GM11168 (cell line): ENCODE results near the gene TNS3.
"Not testable (repeated sequence)": the region's sequence is repeated elsewhere in the genome, so short reads cannot be mapped to it uniquely, and the experiment has no call there.

Experiments used
- in situ Hi-C: fragments of 300-500 bp; cut with MboI; formaldehyde crosslinking; loops from one replicate; pipeline ENCODE4 v1.12.0; 2022; ENCODE audit warnings: low sequenced_read_pairs; ENCODE audit not compliant: unreplicated experiment

Gene TNS3

GRCh38 chr7:47581804-47582763, at the start of gene TNS3:
Gene TNS3 (minus strand): TSS chr7:47582111. CDS start chr7:47439636, 142,475 bp downstream.
- in situ Hi-C loops, result no loop called here

DNA sequence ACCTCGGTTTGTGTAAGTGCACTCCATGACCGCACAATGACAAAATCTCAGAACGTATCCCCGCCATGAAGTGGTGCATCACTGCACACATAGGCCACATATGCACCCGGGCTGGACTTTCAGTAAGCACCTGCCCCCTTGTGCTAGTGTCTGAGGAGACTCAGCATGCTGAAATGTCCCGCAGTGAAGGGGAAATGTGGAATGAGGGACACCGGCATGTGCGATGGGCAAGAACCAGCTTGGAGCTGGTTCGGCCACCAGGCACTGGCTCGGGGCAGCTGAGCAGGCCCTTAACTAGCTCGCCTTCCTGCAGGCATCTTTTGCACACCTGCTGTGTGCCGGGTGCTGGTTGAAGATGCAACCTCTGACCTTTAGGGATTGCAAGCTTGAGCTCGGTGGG, 49.8 kb upstream of the TNS3 start:
- in situ Hi-C loops, result no loop called here

GRCh38 chr7:47627580-47628283, 45.8 kb upstream of the TNS3 start:
- in situ Hi-C loops, result no loop called here

- in situ Hi-C loops, result no loop called here
Measured at GRCh38 chr7:47625861-47626715, 44.2 kb upstream of the TNS3 start.

DNA sequence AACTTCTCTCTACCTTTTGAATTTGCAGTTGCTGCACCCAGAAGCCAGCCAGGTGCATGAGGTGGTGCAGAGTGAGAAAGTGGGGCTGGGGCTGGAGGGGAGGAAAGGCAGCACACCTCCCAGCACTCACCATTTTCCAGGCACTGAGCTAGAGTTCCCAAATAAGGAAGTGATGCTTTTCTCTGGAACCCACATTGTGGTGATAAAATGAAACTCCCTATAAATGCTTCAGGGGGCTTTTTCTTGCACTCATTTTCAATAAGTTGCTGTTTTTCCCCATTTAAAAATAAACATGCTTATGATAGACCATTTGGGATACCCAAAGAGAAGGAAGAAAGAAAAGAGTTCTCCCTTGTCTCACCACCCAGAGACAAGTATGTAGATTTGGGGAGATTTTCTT, 42.8 kb upstream of the TNS3 start:
- in situ Hi-C loops, result no loop called here

- in situ Hi-C loops, result no loop called here
Measured at GRCh38 chr7:47622946-47623640, 41.2 kb upstream of the TNS3 start.

- in situ Hi-C loops, result no loop called here
Measured at GRCh38 chr7:47622586-47622945, 40.7 kb upstream of the TNS3 start.

DNA sequence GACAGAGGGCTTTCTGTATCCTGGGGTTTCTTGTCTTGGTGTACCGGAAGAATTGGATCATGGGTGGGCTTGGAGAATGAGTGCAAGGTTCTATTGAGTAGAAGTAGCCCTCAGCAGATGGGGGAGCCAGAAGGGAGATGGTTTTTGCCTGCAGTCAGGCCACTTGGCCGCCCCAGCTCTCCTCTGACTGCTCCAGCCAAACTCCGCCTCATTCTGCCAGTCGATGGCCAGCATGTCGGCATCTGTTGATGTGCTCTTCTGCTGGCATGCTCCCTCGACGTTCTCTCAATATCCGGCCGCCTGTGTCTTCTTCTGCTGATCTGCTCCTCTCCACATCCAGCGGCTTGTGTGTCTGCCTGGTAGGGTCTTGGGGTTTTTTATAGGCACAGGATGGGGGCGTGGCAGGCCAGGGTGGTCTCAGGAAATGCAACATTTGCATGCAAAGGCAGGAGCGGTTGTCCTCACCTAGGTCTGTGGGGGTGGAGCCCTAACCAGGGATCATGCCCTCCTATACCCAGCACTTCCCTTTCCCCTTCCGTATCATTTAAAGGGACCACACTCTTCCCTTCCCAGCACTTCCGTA, 40.2 kb upstream of the TNS3 start:
- in situ Hi-C loops, result no loop called here

- in situ Hi-C loops, result no loop called here
Measured at GRCh38 chr7:47621347-47621746, 39.4 kb upstream of the TNS3 start.

- in situ Hi-C loops, result no loop called here
Measured at GRCh38 chr7:47619806-47620205, 37.9 kb upstream of the TNS3 start.

DNA sequence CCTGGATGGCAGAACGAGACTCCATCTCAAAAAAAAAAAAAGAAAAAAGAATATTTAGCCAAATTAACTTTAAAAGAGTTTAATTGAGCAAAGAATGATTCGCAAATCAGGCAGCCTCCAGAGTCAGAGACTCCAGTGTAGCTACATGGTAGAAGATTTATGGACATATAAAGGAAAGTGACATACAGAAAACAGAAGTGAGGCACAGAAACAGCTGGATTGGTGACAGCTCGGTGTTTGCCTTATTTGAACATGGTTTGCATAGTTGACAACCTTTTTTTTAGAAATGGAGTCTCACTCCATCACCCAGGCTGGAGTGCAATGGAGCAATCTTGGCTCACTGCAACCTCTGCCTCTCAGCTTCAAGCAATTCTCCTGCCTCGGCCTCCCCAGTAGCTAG, 35.2 kb upstream of the TNS3 start:
- in situ Hi-C loops, result no loop called here

GRCh38 chr7:47614450-47614849, 32.5 kb upstream of the TNS3 start:
- in situ Hi-C loops, result no loop called here

GRCh38 chr7:47611045-47611511, 29.2 kb upstream of the TNS3 start:
- in situ Hi-C loops, result no loop called here

- in situ Hi-C loops, result no loop called here
Measured at GRCh38 chr7:47610506-47611044, 28.7 kb upstream of the TNS3 start.

DNA sequence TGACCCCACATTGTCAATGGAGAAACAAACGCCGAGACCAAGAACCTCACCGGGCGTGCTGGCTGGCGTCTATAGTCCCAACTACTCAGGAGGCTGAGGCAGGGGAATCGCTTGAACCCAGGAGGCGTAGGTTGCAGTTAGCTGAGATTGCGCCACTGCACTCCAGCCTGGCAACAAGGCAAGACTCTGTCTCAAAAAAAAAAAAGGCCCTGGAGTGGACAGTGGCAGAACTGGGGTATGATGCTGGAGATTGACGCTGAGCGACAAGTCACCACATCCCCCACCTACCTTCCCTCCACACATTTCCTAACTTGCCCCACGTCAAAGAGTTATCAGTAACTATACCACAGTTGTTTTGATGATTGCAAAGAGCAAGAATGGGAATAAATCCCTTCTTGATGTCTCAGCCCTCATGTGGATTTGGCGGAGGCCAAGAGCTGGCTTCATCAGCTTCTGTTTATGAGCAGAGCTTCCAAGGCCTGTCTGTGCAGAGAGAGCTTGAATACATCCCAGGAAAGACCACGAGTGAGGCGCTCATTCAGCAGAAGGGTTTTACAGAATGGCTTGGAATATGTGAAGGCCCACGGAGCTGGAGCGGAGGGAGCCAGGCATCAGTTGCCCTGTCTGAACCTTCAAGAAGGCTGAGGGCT, 28.0 kb upstream of the TNS3 start:
- in situ Hi-C loops, result no loop called here

DNA sequence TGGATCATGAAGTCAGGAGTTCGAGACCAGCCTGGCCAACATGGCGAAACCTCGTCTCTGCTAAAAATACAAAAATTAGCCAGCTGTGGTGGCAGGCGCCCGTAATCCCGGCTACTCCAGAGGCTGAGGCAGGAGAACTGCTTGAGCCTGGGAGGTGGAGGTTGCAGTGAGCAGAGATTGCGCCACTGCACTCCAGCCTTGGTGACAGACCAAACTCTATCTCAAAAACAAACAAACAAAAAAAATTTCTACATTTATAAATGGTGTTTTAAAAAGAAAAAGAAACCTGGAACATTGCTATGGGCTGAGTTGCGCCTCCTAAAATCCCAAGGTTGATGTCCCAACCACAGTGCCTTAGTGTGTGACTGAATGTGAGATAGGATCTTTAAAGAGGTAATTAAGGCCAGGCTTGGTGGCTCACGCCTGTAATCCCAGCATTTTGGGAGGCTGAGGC, 24.7 kb upstream of the TNS3 start:
- in situ Hi-C loops, result not testable (repeated sequence)

GRCh38 chr7:47605816-47606575, 24.1 kb upstream of the TNS3 start:
- in situ Hi-C loops, result no loop called here

- in situ Hi-C loops, result no loop called here
Measured at GRCh38 chr7:47604496-47604890, 22.6 kb upstream of the TNS3 start.
